A549 (cell line): Measurements from ENCODE around the gene FKBP4. TPM values are rescaled to one million over a fixed set of nuclear protein-coding genes. Genes with fewer than 3 reads are reported as not detected.

Source experiments
- ATAC-seq, 2 experiments: fragments of 200-7000 bp in 1 of 2; fragments of >200 bp in 1 of 2; cut with Nextera tagmentation in 1 of 2; cut with Tn5 transposase in 1 of 2; 3 replicates each; pipeline versions ENCODE4 v1.8.0 to v1.9.1; 2018 to 2020; ENCODE audit warnings: mild to moderate bottlenecking in 1 of 2, moderate library complexity in 1 of 2
- CTCF ChIA-PET: fragments of 300-600 bp; sonication (Branson Sonifier 250); formaldehyde crosslinking; extraction: SDS; loops from one replicate; lab custom pipeline; 2021; ENCODE audit warnings: antibody characterized with exemption, inconsistent platforms; lab: Yijun Ruan, JAX
- POLR2A ChIA-PET: fragments of 350-600 bp; formaldehyde crosslinking; extraction: SDS; loops from one replicate; lab custom pipeline; 2021; ENCODE audit warnings: antibody characterized with exemption, inconsistent platforms; lab: Yijun Ruan, JAX
- DNase-seq, 2 experiments: peaks; one replicate each; pipeline versions ENCODE4 v3.0.0 to v3.0.0-alpha.2; 2011 to 2016; ENCODE audit warnings: low read depth in 1 of 2, low spot score in 1 of 2
- FAIRE-seq: peaks from 2 replicates; lab custom pipeline; 2011; peaks lifted over from hg19 to GRCh38; lab: Jason Lieb, UNC
- H3K27ac ChIP-seq, 2 experiments: fragments of >200 bp; sonication (Bioruptor Twin); formaldehyde crosslinking; 3 replicates each; pipeline ENCODE4 v1.5.1; 2016 to 2017
- H3K4me1 ChIP-seq: fragments of >200 bp; sonication (Bioruptor Twin); formaldehyde crosslinking; 3 replicates; pipeline ENCODE4 v1.6.1; 2016
- H3K4me2 ChIP-seq: fragments of >200 bp; sonication (Bioruptor Twin); formaldehyde crosslinking; 3 replicates; pipeline ENCODE4 v1.6.1; 2016
- H3K4me3 ChIP-seq: fragments of >200 bp; sonication (Bioruptor Twin); formaldehyde crosslinking; 3 replicates; pipeline ENCODE4 v1.5.1; 2016
- H3K9me3 ChIP-seq: fragments of >200 bp; sonication (Bioruptor Twin); formaldehyde crosslinking; 3 replicates; pipeline ENCODE4 v1.6.1; 2016
- ATOH8 ChIP-seq: fragments of 250-450 bp; sonication (Bioruptor Pico); IDR thresholded peaks from 2 replicates; pipeline ENCODE4 v1.5.0; 2020; ENCODE audit warnings: low read depth, mild to moderate bottlenecking, moderate library complexity
- BCL3 ChIP-seq: fragments of >200 bp; sonication (Bioruptor Twin); formaldehyde crosslinking; IDR thresholded peaks from 3 replicates; pipeline ENCODE4 v1.6.1; 2016
- CEBPB ChIP-seq, 2 experiments: fragments of >200 bp in 1 of 2; sonication (Bioruptor Twin) in 1 of 2; formaldehyde crosslinking in 1 of 2; IDR thresholded peaks; 2 replicates each; pipeline ENCODE4 v1.6.1; 2012 to 2016
- CTCF ChIP-seq: fragments of >200 bp; sonication (Bioruptor Twin); formaldehyde crosslinking; IDR thresholded peaks from 3 replicates; pipeline ENCODE4 v1.5.1; 2016
- E2F6 ChIP-seq: IDR thresholded peaks from 2 replicates; pipeline ENCODE4 v1.6.1; 2012; ENCODE audit warnings: low read depth, borderline replicate concordance
- EHF ChIP-seq: fragments of 250-450 bp; sonication (Bioruptor Pico); IDR thresholded peaks from 2 replicates; pipeline ENCODE4 v1.5.0; 2020; ENCODE audit warnings: mild to moderate bottlenecking
- EHMT2 ChIP-seq: fragments of 200-600 bp; sonication (generic); IDR thresholded peaks from 2 replicates; pipeline ENCODE4 v1.6.1; 2016; ENCODE audit warnings: antibody characterized with exemption, low read depth, mild to moderate bottlenecking, moderate library complexity
- ELK1 ChIP-seq: fragments of 150-350 bp; IDR thresholded peaks from 2 replicates; pipeline ENCODE4 v1.6.1; 2014; ENCODE audit warnings: low read depth, mild to moderate bottlenecking, low read length
- FOSL2 ChIP-seq, 2 experiments: fragments of 450-650 bp in 1 of 2; fragments of >200 bp in 1 of 2; sonication (Bioruptor Twin) in 1 of 2; formaldehyde crosslinking; IDR thresholded peaks; 2 replicates each; pipeline versions ENCODE4 v1.5.0 to v1.6.1; 2016 to 2020; ENCODE audit warnings: mild to moderate bottlenecking in 1 of 2, moderate library complexity in 1 of 2
- GATA3 ChIP-seq: IDR thresholded peaks from 2 replicates; pipeline ENCODE4 v1.6.1; 2012; ENCODE audit warnings: borderline replicate concordance
- HDAC2 ChIP-seq: fragments of 200-600 bp; sonication (generic); IDR thresholded peaks from 2 replicates; pipeline ENCODE4 v1.6.1; 2016
- HEYL ChIP-seq: fragments of 250-450 bp; sonication (Bioruptor Pico); IDR thresholded peaks from 2 replicates; pipeline ENCODE4 v1.8.0; 2021; ENCODE audit warnings: mild to moderate bottlenecking, moderate library complexity
- HOXA7 ChIP-seq: fragments of 250-450 bp; sonication (Bioruptor Pico); IDR thresholded peaks from 2 replicates; pipeline ENCODE4 v1.5.0; 2020; ENCODE audit warnings: mild to moderate bottlenecking, moderate library complexity
- KDM1A ChIP-seq: fragments of 200-600 bp; sonication (generic); IDR thresholded peaks from 2 replicates; pipeline ENCODE4 v1.6.1; 2016; ENCODE audit warnings: low read depth, mild to moderate bottlenecking
- NFE2L2 ChIP-seq: fragments of 150-350 bp; conservative IDR thresholded peaks from 2 replicates; pipeline ENCODE4 v1.6.1; 2014; ENCODE audit warnings: low read length
- NPAS2 ChIP-seq: fragments of 250-450 bp; sonication (Bioruptor Pico); IDR thresholded peaks from 2 replicates; pipeline ENCODE4 v1.8.0; 2022; ENCODE audit warnings: mild to moderate bottlenecking, moderate library complexity, borderline replicate concordance
- POLR2A ChIP-seq: IDR thresholded peaks from 2 replicates; pipeline ENCODE4 v1.6.1; 2012; ENCODE audit warnings: mild to moderate bottlenecking, low read length
- POLR2AphosphoS2 ChIP-seq: conservative IDR thresholded peaks from 2 replicates; pipeline ENCODE4 v1.6.1; 2012; ENCODE audit warnings: low read length, improper control_type of control experiment, inconsistent platforms
- RAD21 ChIP-seq, 2 experiments: fragments of >200 bp in 1 of 2; sonication (Bioruptor Twin) in 1 of 2; formaldehyde crosslinking in 1 of 2; IDR thresholded peaks in 1 of 2; conservative IDR thresholded peaks in 1 of 2; 2 replicates in 1 of 2; 3 replicates in 1 of 2; pipeline ENCODE4 v1.6.1; 2012 to 2018; ENCODE audit warnings: inconsistent platforms in 1 of 2
- RARB ChIP-seq: fragments of 250-450 bp; sonication (Bioruptor Pico); IDR thresholded peaks from 2 replicates; pipeline ENCODE4 v1.8.0; 2021; ENCODE audit warnings: mild to moderate bottlenecking, moderate library complexity
- RCOR1 ChIP-seq: fragments of 150-350 bp; IDR thresholded peaks from 2 replicates; pipeline ENCODE4 v1.6.1; 2014; ENCODE audit warnings: antibody characterized with exemption, low read length, low read depth
- RNF2 ChIP-seq: fragments of 200-600 bp; sonication (generic); IDR thresholded peaks from 2 replicates; pipeline ENCODE4 v1.6.1; 2016; ENCODE audit warnings: low read depth, mild to moderate bottlenecking, antibody characterized with exemption, moderate library complexity, borderline replicate concordance
- TP53 ChIP-seq: fragments of 250-450 bp; sonication (Bioruptor Pico); IDR thresholded peaks from 2 replicates; pipeline ENCODE4 v1.5.0; 2021; ENCODE audit warnings: mild to moderate bottlenecking, moderate library complexity
- ZC3H11A ChIP-seq: fragments of 450-650 bp; IDR thresholded peaks from 2 replicates; pipeline ENCODE4 v1.6.1; 2014; ENCODE audit warnings: antibody characterized with exemption, mild to moderate bottlenecking
- ZSCAN20 ChIP-seq: fragments of 250-450 bp; sonication (Bioruptor Pico); IDR thresholded peaks from 2 replicates; pipeline ENCODE4 v1.8.0; 2022; ENCODE audit warnings: mild to moderate bottlenecking, moderate library complexity
- WGBS: methylation state at CpG from one replicate; pipeline ENCODE4 v1.1.6; 2017; ENCODE audit errors: missing lambda C conversion rate; 5-methylcytosine and 5-hydroxymethylcytosine counted together
- polyA plus RNA-seq, 4 experiments: library from polyadenylated mRNA; depleted of rRNA in 3 of 4; stranded (reverse); fragments of >200 nt; fragmentation: RNase III in 1 of 4; extraction: RNeasy Plus Mini Kit Qiagen cat#74134 plus additional on column Dnase treatment in 1 of 4; gene quantifications; 2 replicates in 3 of 4; 3 replicates in 1 of 4; pipeline ENCODE4 v1.2.3, GENCODE V29; 2011 to 2017
- TF ChIP-seq, protein P1 (sequence below): IDR thresholded peaks from 2 replicates; pipeline ENCODE4 v1.6.1; 2012
- TF ChIP-seq, protein P2 (sequence below): fragments of 250-450 bp; sonication (Bioruptor Pico); IDR thresholded peaks from 2 replicates; pipeline ENCODE4 v1.5.0; 2021; ENCODE audit warnings: mild to moderate bottlenecking, moderate library complexity, borderline replicate concordance

Gene FKBP4
- polyA plus RNA-seq, 2 of the 4 experiments (the other 2 are of a cell fraction) = 108 to 137 TPM

GRCh38 chr12:2776129-2776806 lies 18.5 kb upstream of the FKBP4 start:
- Histone ChIP-seq H3K27ac (no peak overlapping the region), H3K4me2 (no peak overlapping the region), H3K9me3 (no peaks in the 10 kb centered on the region), H3K4me3 (no peak overlapping the region), H3K4me1 (no peaks in the 10 kb centered on the region)
- CTCF ChIA-PET = interaction anchor here (1.4 kb wide), 1 partner anchor 9 kb away, joined by 3 read pairs; no protein-coding TSS in a partner anchor
- ATAC-seq = no peak
- DNase-seq = no peak
- FAIRE-seq = no peak
- TF ChIP-seq HEYL (CRISPR knock-in tag) (no peak), HDAC2 (no peak), POLR2A (no peak), RCOR1 (no peak), ZC3H11A (no peak), TP53 (no peak), HOXA7 (CRISPR knock-in tag) (no peak), RAD21 (conservative IDR thresholded peaks at IDR 0.05 in 1 of 2, IDR thresholded peaks at IDR 0.05 in 1 of 2) (no peak), EHMT2 (no peak), CEBPB (IDR thresholded peaks at IDR 0.05) (no peak), RARB (CRISPR knock-in tag) (no peak), RNF2 (no peak)
- TF ChIP-seq, protein P1, sequence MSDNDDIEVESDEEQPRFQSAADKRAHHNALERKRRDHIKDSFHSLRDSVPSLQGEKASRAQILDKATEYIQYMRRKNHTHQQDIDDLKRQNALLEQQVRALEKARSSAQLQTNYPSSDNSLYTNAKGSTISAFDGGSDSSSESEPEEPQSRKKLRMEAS = no peak
- POLR2A ChIA-PET = no interaction called here
- 74% methylated on average over 20 of the region's 20 CpGs for WGBS

- H3K4me1 ChIP-seq = 0 out of 3 replicates have a peak, but pooled peaks cover 5% of the 10 kb centered on the region
- TF ChIP-seq ATOH8 (CRISPR knock-in tag) (no peak), POLR2AphosphoS2 (no peak), ELK1 (no peak), KDM1A (no peak), BCL3 (no peak), GATA3 (no peak), FOSL2 (IDR thresholded peaks at IDR 0.05) (no peak), FOSL2 (CRISPR knock-in tag; IDR thresholded peaks at IDR 0.05) (no peak), NPAS2 (CRISPR knock-in tag) (no peak), NFE2L2 (no peak), E2F6 (no peak), CTCF (no peak), EHF (CRISPR knock-in tag) (no peak), ZSCAN20 (CRISPR knock-in tag) (no peak), HOXA7 (CRISPR knock-in tag) (no peak)
- TF ChIP-seq, protein P2, sequence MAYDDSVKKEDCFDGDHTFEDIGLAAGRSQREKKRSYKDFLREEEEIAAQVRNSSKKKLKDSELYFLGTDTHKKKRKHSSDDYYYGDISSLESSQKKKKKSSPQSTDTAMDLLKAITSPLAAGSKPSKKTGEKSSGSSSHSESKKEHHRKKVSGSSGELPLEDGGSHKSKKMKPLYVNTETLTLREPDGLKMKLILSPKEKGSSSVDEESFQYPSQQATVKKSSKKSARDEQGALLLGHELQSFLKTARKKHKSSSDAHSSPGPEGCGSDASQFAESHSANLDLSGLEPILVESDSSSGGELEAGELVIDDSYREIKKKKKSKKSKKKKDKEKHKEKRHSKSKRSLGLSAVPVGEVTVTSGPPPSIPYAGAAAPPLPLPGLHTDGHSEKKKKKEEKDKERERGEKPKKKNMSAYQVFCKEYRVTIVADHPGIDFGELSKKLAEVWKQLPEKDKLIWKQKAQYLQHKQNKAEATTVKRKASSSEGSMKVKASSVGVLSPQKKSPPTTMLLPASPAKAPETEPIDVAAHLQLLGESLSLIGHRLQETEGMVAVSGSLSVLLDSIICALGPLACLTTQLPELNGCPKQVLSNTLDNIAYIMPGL (CRISPR knock-in tag) = no peak
- no peak overlapping the region for H3K4me2 ChIP-seq
- DNase-seq (no peak), ATAC-seq (no peak), FAIRE-seq (no peak)
- no peak overlapping the region for H3K27ac ChIP-seq
- no peak overlapping the region for H3K4me3 ChIP-seq
- WGBS = 32% methylated on average over 4 of the region's 4 CpGs
- CTCF ChIA-PET = interaction anchor here (0.6 to 2.2 kb wide), 2 partner anchors 9 to 1712 kb away, joined by 4 to 5 read pairs; no protein-coding TSS in a partner anchor
- POLR2A ChIA-PET = no interaction called here
- H3K9me3 ChIP-seq = no peaks in the 10 kb centered on the region
Measured at GRCh38 chr12:2779281-2779680, 15.5 kb upstream of the FKBP4 start.
